ENCODE results near the gene RGS6. TPM values are rescaled to one million over a fixed set of nuclear protein-coding genes. Genes with fewer than 3 reads are reported as not detected.

Gene RGS6
- total RNA-seq, 1 donor from 2014 or later = not detected

GRCh38 chr14:72583316-72584272, 651.4 kb downstream of the RGS6 start:
- no peak for TF ChIP-seq CTCF (IDR thresholded peaks at IDR 0.05; ENCODE audit: insufficient read depth, low read length, poor library complexity, severe bottlenecking)
- no peak overlapping the region for H3K4me3 ChIP-seq (ENCODE audit: low read depth, low read length)
- H3K36me3 ChIP-seq (ENCODE audit: control insufficient read depth, insufficient read depth, low read length) = no peaks in the 10 kb centered on the region
- DNase-seq (ENCODE audit: low read depth) = no peak
- no peaks in the 10 kb centered on the region for H3K27me3 ChIP-seq (ENCODE audit: control insufficient read depth, insufficient read depth, low read length)

GRCh38 chr14:72588521-72588920, 656.3 kb downstream of the RGS6 start:
- no peak for TF ChIP-seq CTCF (IDR thresholded peaks at IDR 0.05; ENCODE audit: insufficient read depth, low read length, poor library complexity, severe bottlenecking)
- no peak overlapping the region for H3K4me3 ChIP-seq (ENCODE audit: low read depth, low read length)
- no peaks in the 10 kb centered on the region for H3K27me3 ChIP-seq (ENCODE audit: control insufficient read depth, insufficient read depth, low read length)
- DNase-seq (ENCODE audit: low read depth) = no peak
- no peaks in the 10 kb centered on the region for H3K36me3 ChIP-seq (ENCODE audit: control insufficient read depth, insufficient read depth, low read length)

GRCh38 chr14:72589652-72590051, 657.4 kb downstream of the RGS6 start:
- Histone ChIP-seq H3K27me3 (ENCODE audit: control insufficient read depth, insufficient read depth, low read length) (no peaks in the 10 kb centered on the region), H3K4me3 (ENCODE audit: low read depth, low read length) (no peak overlapping the region), H3K36me3 (ENCODE audit: control insufficient read depth, insufficient read depth, low read length) (no peaks in the 10 kb centered on the region)
- TF ChIP-seq CTCF (IDR thresholded peaks at IDR 0.05; ENCODE audit: insufficient read depth, low read length, poor library complexity, severe bottlenecking) = no peak
- DNase-seq (ENCODE audit: low read depth) = no peak

GRCh38 chr14:72590577-72590976, 658.3 kb downstream of the RGS6 start:
- no peaks in the 10 kb centered on the region for H3K27me3 ChIP-seq (ENCODE audit: control insufficient read depth, insufficient read depth, low read length)
- no peak for TF ChIP-seq CTCF (IDR thresholded peaks at IDR 0.05; ENCODE audit: insufficient read depth, low read length, poor library complexity, severe bottlenecking)
- H3K4me3 ChIP-seq (ENCODE audit: low read depth, low read length) = no peak overlapping the region
- DNase-seq (ENCODE audit: low read depth) = no peak
- no peaks in the 10 kb centered on the region for H3K36me3 ChIP-seq (ENCODE audit: control insufficient read depth, insufficient read depth, low read length)

GRCh38 chr14:72591391-72591790, 659.2 kb downstream of the RGS6 start:
- TF ChIP-seq CTCF (IDR thresholded peaks at IDR 0.05; ENCODE audit: insufficient read depth, low read length, poor library complexity, severe bottlenecking) = no peak
- Histone ChIP-seq H3K4me3 (ENCODE audit: low read depth, low read length) (no peak overlapping the region), H3K27me3 (ENCODE audit: control insufficient read depth, insufficient read depth, low read length) (no peaks in the 10 kb centered on the region), H3K36me3 (ENCODE audit: control insufficient read depth, insufficient read depth, low read length) (no peaks in the 10 kb centered on the region)
- no peak for DNase-seq (ENCODE audit: low read depth)
